Measurements from ENCODE around the gene COX7A2L. TPM values are rescaled to one million over a fixed set of nuclear protein-coding genes. Genes with fewer than 3 reads are reported as not detected.

Gene COX7A2L
- total RNA-seq, 1 donor from 2014 or later, result 80.7 TPM

DNA sequence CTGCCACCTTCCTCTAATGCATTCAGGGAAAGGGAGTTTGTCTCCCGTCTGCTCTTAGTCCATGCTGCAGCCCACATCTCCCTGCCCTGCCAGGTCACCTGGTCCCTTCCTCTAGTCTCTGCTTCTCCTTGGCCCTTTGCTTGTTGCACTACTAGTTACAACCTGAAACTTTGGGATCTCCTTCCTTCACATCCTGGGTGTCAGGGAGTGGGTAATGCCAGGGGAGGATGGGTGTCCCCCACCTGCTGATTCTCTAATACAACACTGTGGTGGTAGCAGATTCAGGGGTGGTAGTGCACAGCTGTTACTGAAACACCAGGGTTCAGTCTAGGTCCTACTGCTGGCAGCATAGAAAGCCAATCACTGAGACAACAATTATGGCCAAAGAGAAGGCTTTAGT, 31.2 kb upstream of the COX7A2L start:
- H3K27me3 ChIP-seq, result no peaks in the 10 kb centered on the region
- H3K27ac ChIP-seq, result no peak overlapping the region
- intact Hi-C loops (cut with DNase I), result no loop called here
- no peaks in the 10 kb centered on the region for H3K4me1 ChIP-seq
- TF ChIP-seq, protein P1, sequence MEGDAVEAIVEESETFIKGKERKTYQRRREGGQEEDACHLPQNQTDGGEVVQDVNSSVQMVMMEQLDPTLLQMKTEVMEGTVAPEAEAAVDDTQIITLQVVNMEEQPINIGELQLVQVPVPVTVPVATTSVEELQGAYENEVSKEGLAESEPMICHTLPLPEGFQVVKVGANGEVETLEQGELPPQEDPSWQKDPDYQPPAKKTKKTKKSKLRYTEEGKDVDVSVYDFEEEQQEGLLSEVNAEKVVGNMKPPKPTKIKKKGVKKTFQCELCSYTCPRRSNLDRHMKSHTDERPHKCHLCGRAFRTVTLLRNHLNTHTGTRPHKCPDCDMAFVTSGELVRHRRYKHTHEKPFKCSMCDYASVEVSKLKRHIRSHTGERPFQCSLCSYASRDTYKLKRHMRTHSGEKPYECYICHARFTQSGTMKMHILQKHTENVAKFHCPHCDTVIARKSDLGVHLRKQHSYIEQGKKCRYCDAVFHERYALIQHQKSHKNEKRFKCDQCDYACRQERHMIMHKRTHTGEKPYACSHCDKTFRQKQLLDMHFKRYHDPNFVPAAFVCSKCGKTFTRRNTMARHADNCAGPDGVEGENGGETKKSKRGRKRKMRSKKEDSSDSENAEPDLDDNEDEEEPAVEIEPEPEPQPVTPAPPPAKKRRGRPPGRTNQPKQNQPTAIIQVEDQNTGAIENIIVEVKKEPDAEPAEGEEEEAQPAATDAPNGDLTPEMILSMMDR (IDR thresholded peaks at IDR 0.05), result no peak
- no peak for DNase-seq
- no peaks in the 10 kb centered on the region for H3K9me3 ChIP-seq
- no peaks in the 10 kb centered on the region for H3K36me3 ChIP-seq
- H3K4me3 ChIP-seq, result no peak overlapping the region
- ATAC-seq, result no peak

DNA sequence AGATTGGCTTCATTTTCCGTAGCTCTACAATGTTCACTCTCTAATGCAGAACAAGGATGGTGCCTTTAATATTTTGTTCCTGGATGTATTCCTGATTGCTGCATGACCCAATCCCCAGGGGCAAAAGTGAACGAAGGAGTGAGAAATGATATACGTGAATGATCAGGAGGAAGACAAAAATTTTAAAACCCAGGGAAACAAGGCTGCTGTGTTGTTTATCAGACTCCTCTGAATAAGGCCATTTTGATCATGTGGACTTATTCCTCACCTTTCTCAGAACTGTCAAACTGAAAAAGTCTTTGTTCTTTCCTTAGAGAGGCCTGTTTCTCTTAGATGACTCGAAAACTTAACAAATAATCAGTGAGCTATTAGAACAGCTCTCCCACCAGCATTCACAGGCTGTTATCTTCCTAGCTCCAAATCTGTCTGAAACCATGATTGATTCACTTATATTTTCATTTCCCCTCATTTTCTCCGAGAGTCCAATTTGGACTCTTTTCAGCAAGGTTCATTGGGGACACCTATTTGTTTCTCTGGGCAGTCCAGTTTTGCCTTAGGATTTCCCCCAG, 29.5 kb upstream of the COX7A2L start:
- H3K4me1 ChIP-seq, result no peaks in the 10 kb centered on the region
- H3K36me3 ChIP-seq, result no peaks in the 10 kb centered on the region
- H3K27me3 ChIP-seq, result no peaks in the 10 kb centered on the region
- no peak overlapping the region for H3K27ac ChIP-seq
- TF ChIP-seq, protein P1 (IDR thresholded peaks at IDR 0.05), result no peak
- H3K9me3 ChIP-seq, result no peaks in the 10 kb centered on the region
- DNase-seq, result no peak
- H3K4me3 ChIP-seq, result no peak overlapping the region
- intact Hi-C loops (cut with DNase I), result no loop called here
- ATAC-seq, result no peak

DNA sequence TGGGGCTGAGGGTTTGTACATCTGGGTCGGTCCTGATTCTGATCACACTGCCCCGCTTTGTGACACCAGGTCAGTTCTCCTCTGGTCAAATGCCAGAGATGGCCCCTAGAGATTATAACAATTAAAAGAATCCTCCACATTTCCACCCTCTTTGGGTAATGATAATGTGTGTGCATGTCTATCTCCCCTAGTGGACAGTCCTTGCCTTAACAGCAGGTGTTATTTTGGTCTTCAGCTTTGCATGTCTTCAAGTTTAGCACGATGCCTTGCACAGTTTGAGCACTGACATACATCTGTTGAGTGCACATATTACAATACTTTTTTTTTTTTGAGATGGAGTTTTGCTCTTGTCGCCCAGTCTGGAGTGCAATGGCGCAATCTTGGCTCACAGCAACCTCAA, 25.7 kb upstream of the COX7A2L start:
- intact Hi-C loops (cut with DNase I), result no loop called here
- no peaks in the 10 kb centered on the region for H3K36me3 ChIP-seq
- H3K9me3 ChIP-seq, result no peaks in the 10 kb centered on the region
- DNase-seq (no peak), ATAC-seq (peak; percentile 21)
- no peak overlapping the region for H3K4me3 ChIP-seq
- H3K27ac ChIP-seq, result no peak overlapping the region
- no peaks in the 10 kb centered on the region for H3K27me3 ChIP-seq
- no peaks in the 10 kb centered on the region for H3K4me1 ChIP-seq
- TF ChIP-seq, protein P1 (IDR thresholded peaks at IDR 0.05), result peak; percentile 31

DNA sequence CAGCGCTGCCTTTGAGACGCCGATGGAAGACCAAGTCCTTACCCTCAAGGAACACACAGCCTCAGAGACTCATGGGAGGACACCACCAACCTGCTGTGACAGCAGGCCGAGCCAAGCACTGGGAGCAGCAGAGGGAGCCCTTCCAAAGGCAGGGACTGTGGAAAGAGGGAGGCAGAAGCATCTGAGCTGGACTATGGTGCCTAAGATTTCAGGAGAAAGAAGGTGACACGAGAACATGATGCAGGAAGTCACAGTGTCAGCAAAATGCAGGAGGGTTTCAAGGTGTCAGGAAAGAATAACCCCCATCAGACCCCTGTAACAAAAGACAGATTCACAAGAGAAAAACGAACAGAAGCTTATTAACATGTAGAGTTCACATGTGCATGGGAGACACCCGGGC, 24.2 kb upstream of the COX7A2L start:
- DNase-seq (no peak), ATAC-seq (peak; percentile 58)
- Histone ChIP-seq H3K27me3 (no peaks in the 10 kb centered on the region), H3K27ac (no peak overlapping the region), H3K4me3 (no peak overlapping the region), H3K4me1 (no peaks in the 10 kb centered on the region), H3K9me3 (no peaks in the 10 kb centered on the region), H3K36me3 (no peaks in the 10 kb centered on the region)
- intact Hi-C loops (cut with DNase I), result no loop called here
- TF ChIP-seq, protein P1 (IDR thresholded peaks at IDR 0.05), result no peak

DNA sequence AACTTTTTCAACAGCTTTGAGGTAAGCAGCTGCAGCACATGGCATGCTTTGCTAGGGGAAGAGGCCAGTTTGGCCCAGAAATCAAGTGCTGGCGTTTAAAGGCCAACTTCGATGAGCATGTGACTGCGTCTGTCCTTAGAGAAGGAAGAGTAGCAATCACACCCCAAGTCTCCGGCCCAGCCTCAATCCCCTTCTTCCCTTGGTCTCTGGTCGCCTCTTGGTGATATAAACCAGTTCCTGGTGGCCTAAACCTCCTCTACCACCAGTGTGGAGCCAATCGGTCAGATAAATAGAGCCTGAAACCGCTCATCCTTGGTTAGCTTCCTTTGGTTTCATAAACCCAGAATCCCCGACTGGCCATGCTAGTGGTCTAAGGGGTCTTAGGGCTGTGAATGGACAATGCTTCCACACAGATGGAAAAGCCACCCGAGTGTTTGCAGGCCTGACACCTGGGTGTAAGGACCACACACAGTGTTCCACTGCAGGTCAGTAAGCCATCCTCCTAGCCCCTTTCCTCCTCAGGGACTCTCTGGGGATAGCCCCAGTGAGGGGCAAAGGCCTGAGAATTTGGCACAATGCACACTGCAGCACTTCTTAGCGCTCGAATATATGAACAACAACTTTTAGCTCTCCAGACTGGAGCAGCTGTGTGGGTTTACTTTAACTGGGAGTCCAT, 23.0 kb upstream of the COX7A2L start:
- no peaks in the 10 kb centered on the region for H3K27me3 ChIP-seq
- TF ChIP-seq, protein P1 (IDR thresholded peaks at IDR 0.05), result no peak
- no peaks in the 10 kb centered on the region for H3K36me3 ChIP-seq
- intact Hi-C loops (cut with DNase I), result no loop called here
- H3K9me3 ChIP-seq, result no peaks in the 10 kb centered on the region
- DNase-seq (no peak), ATAC-seq (no peak)
- H3K4me1 ChIP-seq, result no peaks in the 10 kb centered on the region
- no peak overlapping the region for H3K27ac ChIP-seq
- no peak overlapping the region for H3K4me3 ChIP-seq
